GM19372 (cell line): Measurements from ENCODE around the gene RDH13.
"Not testable (repeated sequence)": the region's sequence is repeated elsewhere in the genome, so short reads cannot be mapped to it uniquely, and the experiment has no call there.

Experiments used
- ATAC-seq: cut with Tn5 transposase; IDR thresholded peaks from one replicate; pipeline ENCODE4 v1.9.1; 2021; ENCODE audit warnings: mild to moderate bottlenecking, low read depth, moderate library complexity; ENCODE audit not compliant: unreplicated experiment

RDH13 gene

GRCh38 chr19:55048446-55048845, 14.5 kb downstream of the RDH13 start:
- no peak for ATAC-seq

- no peak for ATAC-seq
Observed at GRCh38 chr19:55047951-55048350, 15.0 kb downstream of the RDH13 start.

GRCh38 chr19:55046975-55047622, 15.8 kb downstream of the RDH13 start:
- no peak for ATAC-seq

- no peak for ATAC-seq
Observed at GRCh38 chr19:55044771-55045716, 17.9 kb downstream of the RDH13 start.

- no peak for ATAC-seq
Observed at GRCh38 chr19:55044286-55044685, 18.7 kb downstream of the RDH13 start.

DNA sequence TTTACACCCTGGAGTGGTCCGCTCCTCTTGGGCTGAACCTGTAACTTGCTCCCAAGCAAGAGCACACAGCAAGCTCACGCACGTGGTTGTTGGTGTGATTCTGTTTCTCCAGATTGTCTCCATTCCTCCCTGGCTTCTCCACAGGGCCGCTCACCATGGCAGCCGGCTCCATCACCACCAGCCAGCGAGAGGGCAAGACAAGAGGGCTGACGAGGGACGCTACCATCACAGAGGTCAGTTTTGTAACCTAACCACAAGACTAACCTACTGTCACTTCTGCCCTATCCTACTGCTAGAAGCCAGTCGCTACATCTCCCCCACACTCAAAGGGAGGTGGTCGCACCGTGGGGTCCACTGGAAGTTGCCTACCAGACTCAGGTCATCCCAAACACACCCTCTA, 20.3 kb downstream of the RDH13 start:
- no peak for ATAC-seq

DNA sequence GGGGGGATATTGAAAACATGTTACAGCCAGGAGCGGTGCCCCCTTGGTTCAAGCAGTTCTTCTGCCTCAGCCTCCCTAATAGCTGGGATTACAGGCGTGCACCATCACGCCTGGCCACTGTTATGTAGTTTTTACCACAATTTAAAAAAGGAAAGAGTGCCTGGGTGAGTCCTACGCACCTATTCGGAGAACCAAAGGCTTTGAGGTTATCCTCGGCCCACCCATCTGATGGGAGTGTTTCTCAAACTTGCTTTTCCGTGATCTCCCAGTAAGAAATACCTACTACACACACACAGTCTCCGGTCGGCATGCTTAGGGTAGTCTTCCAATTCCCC, 20.6 kb downstream of the RDH13 start:
- no peak for ATAC-seq

- no peak for ATAC-seq
Observed at GRCh38 chr19:55041627-55042343, 21.2 kb downstream of the RDH13 start.

- ATAC-seq = no peak
Observed at GRCh38 chr19:55041244-55041626, 21.7 kb downstream of the RDH13 start.

GRCh38 chr19:55040654-55041053, 22.3 kb downstream of the RDH13 start:
- not testable (repeated sequence) for ATAC-seq

DNA sequence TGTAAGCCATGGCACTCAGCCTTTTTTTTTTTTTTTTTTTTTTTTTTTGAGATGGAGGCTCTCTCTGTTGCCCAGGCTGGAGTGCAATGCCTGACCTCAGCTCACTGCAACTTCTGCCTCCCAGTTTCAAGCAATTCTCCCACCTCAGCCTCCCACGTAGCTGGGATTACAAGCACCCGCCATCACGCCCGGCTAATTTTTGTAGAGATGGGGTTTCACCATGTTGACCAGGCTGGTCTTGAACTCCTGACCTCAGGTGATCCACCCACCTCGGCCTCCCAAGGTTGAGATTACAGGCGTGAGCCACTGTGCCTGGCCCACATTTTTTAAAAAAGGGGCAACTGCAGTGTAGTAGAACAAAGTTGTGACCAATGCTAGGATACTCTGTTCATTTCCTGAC, 25.3 kb downstream of the RDH13 start:
- ATAC-seq = not testable (repeated sequence)

GRCh38 chr19:55036058-55036457, 26.9 kb downstream of the RDH13 start:
- ATAC-seq = no peak

DNA sequence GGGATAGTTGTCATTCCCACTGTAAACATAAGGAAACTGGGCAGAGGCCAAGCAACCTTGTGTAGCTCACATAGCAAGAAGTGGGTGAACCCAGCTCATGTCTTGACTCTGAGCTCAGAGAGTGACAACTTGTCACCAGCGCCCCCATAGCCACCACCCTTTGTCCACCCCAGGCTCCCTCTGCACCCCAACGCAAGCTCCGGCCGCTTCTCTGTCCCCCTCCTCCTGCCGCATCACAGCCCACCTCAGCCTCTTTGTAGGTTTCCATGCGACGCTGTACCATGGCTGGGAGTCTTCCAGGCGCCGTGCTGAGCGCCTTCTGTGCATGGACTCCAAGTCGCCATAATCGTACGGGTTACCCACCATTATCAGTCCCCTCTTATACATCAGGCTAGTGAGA, 28.2 kb downstream of the RDH13 start:
- ATAC-seq = no peak

- not testable (repeated sequence) for ATAC-seq
Observed at GRCh38 chr19:55032976-55033643, 29.8 kb downstream of the RDH13 start.

DNA sequence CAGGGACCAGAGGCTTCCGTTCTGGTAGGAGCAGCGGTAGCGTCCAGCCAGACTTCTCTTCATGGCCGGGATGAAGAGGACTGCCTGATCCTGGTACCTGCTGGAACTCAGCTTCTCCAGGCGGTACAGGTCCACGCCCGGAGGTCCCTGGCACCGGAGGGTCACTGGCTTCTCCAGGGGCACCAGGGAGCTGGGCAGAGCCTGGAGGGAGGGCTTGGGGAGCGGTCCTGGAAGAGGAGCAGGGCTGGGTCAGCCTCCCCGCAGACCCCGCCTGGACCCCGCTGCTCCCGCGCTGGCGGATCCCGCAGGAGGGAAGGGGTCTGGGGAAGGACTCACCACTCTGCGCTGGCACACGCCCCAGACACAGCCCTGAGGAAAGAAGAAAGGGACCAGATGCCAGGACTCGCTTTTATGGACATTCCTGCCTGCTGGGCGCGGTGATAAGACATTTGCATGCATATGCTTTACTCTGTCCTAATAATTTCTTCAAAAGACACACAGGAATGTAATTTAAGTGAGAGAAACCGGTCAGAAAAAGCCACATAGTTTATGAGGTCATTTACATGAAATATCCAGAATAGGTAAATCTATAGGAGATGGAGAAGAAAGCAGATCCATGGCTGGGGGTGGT, 30.7 kb downstream of the RDH13 start:
- no peak for ATAC-seq

DNA sequence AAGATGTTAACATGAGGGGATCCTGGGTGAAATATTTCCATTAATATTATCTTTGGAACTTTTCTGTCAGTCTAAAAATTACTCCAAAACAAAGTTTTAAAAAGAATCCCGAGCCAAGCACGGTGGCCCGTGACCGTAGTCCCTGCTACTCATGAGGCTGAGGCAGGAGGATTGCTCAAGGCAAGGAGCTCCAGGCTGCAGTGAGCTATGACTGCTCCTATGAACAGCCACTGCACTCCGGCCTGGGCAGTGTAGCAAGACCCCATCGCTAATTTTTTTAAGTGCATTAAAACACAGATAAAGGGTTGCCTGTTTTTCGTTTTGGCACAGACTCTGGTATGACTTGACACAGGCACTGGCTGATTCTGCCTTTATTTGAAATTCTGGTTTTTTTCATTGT, 31.8 kb downstream of the RDH13 start:
- ATAC-seq = no peak

DNA sequence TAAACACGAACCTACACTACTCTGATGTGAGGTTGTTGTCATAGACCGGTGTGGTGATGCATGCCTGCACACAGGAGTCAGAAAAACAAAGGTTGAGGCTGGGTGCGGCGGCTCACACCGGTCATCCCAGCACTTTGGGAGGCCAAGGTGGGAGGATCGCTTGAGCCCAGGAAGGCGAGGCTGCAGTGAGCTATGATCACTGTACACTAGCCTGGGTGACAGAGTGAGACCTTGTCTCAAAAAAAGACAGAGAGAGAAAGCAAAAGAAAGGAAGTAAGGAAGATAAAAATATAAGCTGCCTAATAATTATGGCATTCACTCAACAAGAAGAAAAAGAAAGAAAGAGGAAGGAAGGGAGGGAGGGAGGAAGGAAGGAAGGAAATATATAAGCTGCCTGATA, 34.2 kb downstream of the RDH13 start:
- ATAC-seq = no peak

- no peak for ATAC-seq
Observed at GRCh38 chr19:55027472-55028337, 35.2 kb downstream of the RDH13 start.

GRCh38 chr19:55027140-55027471, 35.8 kb downstream of the RDH13 start:
- not testable (repeated sequence) for ATAC-seq

GRCh38 chr19:55024111-55024510, 38.8 kb downstream of the RDH13 start:
- ATAC-seq = no peak
